Subcutaneous adipose tissue (tissue), 4 donors: Measurements from ENCODE around the gene SEMA4B. TPM values are rescaled to one million over a fixed set of nuclear protein-coding genes. Genes with fewer than 3 reads are reported as not detected.

Experiments
- total RNA-seq, 4 donors: library from RNA; depleted of rRNA; stranded (reverse); fragments of >200 nt; gene quantifications; one replicate each; pipeline ENCODE4 v1.1.0, GENCODE V29; 2016
- TF ChIP-seq, protein P1 (sequence below): fragments of 450-650 bp; IDR thresholded peaks from one replicate; pipeline ENCODE4 v1.5.1; 2016; ENCODE audit warnings: low read depth, mild to moderate bottlenecking, control low read depth, antibody characterized with exemption, moderate library complexity

Gene SEMA4B
- total RNA-seq, 4 donors from 2014 or later = 4.4 to 13.4 (median 12.5) TPM

DNA sequence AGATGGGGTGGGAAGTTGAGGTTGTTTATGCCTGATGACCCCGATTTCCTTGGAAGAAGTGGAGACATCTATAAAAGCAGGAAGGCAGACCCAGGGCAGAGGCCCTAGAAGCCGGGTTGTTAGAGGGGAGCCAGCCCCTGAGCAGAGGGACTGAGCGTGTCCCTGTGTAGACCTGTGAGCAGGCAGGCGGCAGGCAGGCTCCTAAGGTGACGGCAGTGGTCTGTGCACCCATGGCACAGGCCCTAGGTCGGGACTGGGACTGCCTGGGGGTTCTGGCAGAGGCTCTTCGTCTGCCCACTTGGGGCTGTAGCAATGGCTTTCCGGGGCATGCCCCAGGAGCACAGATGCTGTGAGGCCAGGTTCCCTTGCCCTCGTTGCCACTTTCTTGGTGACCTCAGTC, 9.9 kb downstream of the SEMA4B start:
- TF ChIP-seq, protein P1, sequence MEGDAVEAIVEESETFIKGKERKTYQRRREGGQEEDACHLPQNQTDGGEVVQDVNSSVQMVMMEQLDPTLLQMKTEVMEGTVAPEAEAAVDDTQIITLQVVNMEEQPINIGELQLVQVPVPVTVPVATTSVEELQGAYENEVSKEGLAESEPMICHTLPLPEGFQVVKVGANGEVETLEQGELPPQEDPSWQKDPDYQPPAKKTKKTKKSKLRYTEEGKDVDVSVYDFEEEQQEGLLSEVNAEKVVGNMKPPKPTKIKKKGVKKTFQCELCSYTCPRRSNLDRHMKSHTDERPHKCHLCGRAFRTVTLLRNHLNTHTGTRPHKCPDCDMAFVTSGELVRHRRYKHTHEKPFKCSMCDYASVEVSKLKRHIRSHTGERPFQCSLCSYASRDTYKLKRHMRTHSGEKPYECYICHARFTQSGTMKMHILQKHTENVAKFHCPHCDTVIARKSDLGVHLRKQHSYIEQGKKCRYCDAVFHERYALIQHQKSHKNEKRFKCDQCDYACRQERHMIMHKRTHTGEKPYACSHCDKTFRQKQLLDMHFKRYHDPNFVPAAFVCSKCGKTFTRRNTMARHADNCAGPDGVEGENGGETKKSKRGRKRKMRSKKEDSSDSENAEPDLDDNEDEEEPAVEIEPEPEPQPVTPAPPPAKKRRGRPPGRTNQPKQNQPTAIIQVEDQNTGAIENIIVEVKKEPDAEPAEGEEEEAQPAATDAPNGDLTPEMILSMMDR = no peak

- TF ChIP-seq, protein P1 = no peak
Measured at GRCh38 chr15:90211440-90212143, 10.5 kb downstream of the SEMA4B start.

DNA sequence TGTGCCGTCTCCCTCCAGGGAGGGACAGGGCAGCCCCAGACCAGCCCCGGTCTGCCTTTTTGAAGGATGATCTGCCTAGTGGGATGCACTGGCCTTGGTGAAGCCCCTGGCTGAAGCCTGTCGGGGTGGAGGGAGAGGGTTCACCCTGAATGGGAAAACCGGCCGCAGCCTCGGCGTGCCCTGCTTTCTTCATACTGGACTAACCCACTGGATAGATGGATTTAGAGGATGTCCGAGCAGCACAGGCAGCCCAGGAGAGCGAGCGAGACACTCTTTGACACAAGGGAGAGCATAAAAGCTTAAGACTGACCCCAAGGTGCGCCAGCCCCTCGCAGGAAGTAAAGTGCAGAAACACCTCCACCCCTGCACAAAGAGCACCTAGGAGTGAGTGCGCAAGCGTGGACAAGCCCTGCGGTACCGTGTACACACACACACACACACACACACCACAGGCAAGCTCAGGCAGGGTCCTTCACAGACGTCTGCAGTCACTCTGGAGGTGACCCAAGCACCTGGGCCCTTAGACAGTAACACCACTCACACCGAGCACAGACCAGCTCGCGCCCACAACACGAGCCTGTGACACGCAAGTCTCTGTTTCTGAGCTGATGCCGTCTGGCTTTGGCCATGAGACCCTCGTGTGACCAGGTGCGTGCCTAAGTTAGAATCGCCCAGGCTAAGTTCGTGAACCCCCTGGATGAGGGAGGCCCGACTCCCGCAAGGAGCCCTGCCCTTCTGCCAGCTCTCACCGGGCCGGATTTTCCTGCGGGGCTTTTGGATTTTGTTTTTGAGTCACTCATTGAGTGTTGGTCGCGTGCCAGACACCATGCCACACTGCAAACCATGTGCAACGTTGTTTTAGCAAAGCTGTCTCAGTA, 11.3 kb downstream of the SEMA4B start:
- TF ChIP-seq, protein P1 = no peak

DNA sequence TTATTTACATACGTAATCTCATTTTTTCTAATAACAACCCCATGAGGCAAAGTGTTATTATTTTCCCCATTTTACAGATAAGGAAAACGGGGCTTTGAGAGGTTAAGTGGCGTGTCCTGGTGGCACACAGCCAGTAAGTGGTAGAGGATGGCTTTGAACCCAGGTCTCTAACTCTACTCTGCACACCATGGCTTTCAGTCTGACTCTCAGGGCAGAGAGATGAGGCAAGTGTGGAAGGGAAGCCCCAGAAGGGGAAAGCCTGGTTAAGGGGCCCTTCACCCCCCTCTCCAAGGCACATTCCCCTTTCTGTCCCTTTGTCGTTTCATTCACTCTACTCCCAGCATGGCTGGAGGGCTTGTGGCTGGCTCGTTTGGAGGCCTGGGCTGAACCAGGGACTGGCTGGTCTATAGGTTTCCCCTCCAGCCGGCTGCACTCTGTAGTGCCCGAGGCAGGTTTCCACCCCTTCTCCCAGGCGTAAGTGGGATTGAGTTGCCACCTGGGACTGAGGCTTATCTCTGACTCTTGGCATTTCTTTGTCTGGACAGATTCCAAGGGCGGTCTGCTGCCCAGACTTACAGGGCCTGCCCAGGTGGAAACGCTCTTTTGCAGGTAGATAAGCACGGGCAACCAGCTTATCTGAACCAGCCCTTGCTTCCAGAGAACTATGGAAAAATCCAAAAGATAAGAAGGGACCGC, 12.1 kb downstream of the SEMA4B start:
- TF ChIP-seq, protein P1 = no peak

DNA sequence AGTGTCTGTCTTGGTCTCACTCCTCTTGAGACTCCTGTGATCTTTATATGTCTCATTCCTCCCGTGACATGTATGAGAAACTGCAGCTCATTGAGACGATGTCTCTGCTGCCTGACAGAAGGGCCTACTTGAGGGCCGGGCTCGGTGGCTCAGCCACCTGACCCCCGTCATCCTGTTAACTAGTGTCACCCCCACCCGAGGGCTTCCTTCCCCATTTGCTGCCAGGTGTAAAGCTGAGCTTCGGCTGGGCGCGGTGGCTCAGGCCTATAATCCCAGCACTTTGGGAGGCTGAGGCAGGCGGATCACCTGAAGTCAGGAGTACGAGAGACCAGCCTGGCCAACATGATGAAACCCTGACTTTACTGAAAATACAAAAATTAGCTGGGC, 12.7 kb downstream of the SEMA4B start:
- TF ChIP-seq, protein P1 = no peak

DNA sequence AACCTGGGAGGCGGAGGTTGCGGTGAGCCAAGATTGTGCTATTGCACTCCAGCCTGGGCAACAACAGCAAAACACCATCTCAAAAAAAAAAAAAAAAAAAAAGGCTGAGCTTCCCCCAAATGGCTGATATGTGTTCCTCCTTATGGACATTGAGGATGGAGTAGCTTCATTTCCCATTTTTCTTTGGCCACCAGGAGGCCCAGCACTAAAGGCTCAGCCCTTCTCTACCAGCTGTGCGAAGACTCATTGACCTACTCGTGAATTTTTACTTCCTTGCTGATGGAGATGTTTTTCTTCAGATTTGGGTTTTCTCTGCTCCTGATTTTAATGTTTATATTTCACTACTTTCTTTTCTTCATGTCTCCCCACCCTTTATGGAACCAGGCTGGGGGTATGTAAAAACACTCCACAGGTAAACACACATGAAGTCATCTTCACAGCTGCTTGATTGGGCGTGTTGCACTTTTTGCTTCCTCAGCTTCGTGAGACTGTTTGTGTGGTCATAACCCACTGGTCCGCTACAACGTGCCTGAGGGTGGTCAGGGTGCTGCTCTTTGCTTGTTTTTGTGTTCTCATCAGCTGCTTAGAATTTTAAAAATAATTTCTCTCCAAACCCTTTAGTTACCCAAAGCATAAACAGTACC, 13.5 kb downstream of the SEMA4B start:
- TF ChIP-seq, protein P1 = no peak
